SU-DHL-6 (cell line): Measurements from ENCODE around the gene MR1.

Experiments used
- H2AFZ ChIP-seq: fragments of 200-600 bp; sonication (generic); 2 replicates; pipeline ENCODE4 v1.6.1; 2014; ENCODE audit warnings: low read depth, mild to moderate bottlenecking, moderate library complexity, mixed read lengths, antibody characterized with exemption, low read length; ENCODE audit not compliant: severe bottlenecking
- H3F3A ChIP-seq: fragments of 200-600 bp; shearing (Covaris generic); 2 replicates; pipeline ENCODE4 v1.6.0; 2016; ENCODE audit warnings: antibody characterized with exemption, mild to moderate bottlenecking; ENCODE audit not compliant: insufficient read depth
- H3K27ac ChIP-seq: fragments of 200-600 bp; sonication (generic); 2 replicates; pipeline ENCODE4 v1.5.1; 2016; ENCODE audit warnings: low read depth, mild to moderate bottlenecking, low read length, moderate library complexity, mixed read lengths
- H3K27me3 ChIP-seq: fragments of 200-600 bp; sonication (generic), shearing (Covaris generic); 2 replicates; pipeline ENCODE4 v1.6.0; 2014; ENCODE audit warnings: mild to moderate bottlenecking, low read length
- H3K36me3 ChIP-seq: fragments of 200-600 bp; sonication (generic); 2 replicates; pipeline ENCODE4 v1.6.1; 2014; ENCODE audit warnings: mild to moderate bottlenecking, low read length, mixed read lengths
- H3K4me2 ChIP-seq: fragments of 300-600, 200-600 bp; shearing (Covaris generic), sonication (generic); 2 replicates; pipeline ENCODE4 v1.6.0; 2014; ENCODE audit warnings: low read length, low read depth, mild to moderate bottlenecking; ENCODE audit not compliant: poor library complexity, severe bottlenecking
- H3K4me3 ChIP-seq: fragments of 200-600 bp; sonication (generic); 2 replicates; pipeline ENCODE4 v1.5.1; 2014; ENCODE audit warnings: antibody characterized with exemption, low read length, mild to moderate bottlenecking, mixed read lengths; ENCODE audit not compliant: insufficient read depth, poor library complexity, severe bottlenecking
- H3K79me2 ChIP-seq: fragments of 200-600 bp; sonication (generic); 2 replicates; pipeline ENCODE4 v1.6.1; 2014; ENCODE audit warnings: mild to moderate bottlenecking, low read length, moderate library complexity; ENCODE audit not compliant: insufficient read depth
- H3K9ac ChIP-seq: fragments of 200-600 bp; sonication (generic); 2 replicates; pipeline ENCODE4 v1.7.0; 2014; ENCODE audit warnings: mild to moderate bottlenecking, low read length
- H3K9me2 ChIP-seq: fragments of 200-600 bp; sonication (generic); replicated peaks from 2 replicates; pipeline ENCODE4 v1.6.1; 2014; ENCODE audit warnings: low read length; ENCODE audit not compliant: insufficient read depth
- H3K9me3 ChIP-seq: fragments of 200-600 bp; sonication (generic); 2 replicates; pipeline ENCODE4 v1.6.1; 2014; ENCODE audit warnings: low read length, mixed read lengths; ENCODE audit not compliant: insufficient read depth
- H4K20me1 ChIP-seq: fragments of 200-600 bp; sonication (generic); 2 replicates; pipeline ENCODE4 v1.6.1; 2014; ENCODE audit warnings: low read depth, mild to moderate bottlenecking, antibody characterized with exemption, low read length, moderate library complexity, mixed read lengths
- EZH2phosphoT487 ChIP-seq: fragments of 200-600 bp; sonication (generic), shearing (Covaris generic); conservative IDR thresholded peaks from 2 replicates; pipeline ENCODE4 v1.6.1; 2018; ENCODE audit warnings: mild to moderate bottlenecking, antibody characterized with exemption, low read length, moderate library complexity, mixed read lengths
- TF ChIP-seq, protein P1 (sequence below): fragments of 200-600 bp; sonication (generic); IDR thresholded peaks from one replicate; pipeline ENCODE4 v1.5.1; 2017; ENCODE audit warnings: antibody characterized with exemption, mild to moderate bottlenecking, low read length, moderate library complexity; ENCODE audit not compliant: insufficient read depth, poor library complexity, severe bottlenecking

MR1 gene

DNA sequence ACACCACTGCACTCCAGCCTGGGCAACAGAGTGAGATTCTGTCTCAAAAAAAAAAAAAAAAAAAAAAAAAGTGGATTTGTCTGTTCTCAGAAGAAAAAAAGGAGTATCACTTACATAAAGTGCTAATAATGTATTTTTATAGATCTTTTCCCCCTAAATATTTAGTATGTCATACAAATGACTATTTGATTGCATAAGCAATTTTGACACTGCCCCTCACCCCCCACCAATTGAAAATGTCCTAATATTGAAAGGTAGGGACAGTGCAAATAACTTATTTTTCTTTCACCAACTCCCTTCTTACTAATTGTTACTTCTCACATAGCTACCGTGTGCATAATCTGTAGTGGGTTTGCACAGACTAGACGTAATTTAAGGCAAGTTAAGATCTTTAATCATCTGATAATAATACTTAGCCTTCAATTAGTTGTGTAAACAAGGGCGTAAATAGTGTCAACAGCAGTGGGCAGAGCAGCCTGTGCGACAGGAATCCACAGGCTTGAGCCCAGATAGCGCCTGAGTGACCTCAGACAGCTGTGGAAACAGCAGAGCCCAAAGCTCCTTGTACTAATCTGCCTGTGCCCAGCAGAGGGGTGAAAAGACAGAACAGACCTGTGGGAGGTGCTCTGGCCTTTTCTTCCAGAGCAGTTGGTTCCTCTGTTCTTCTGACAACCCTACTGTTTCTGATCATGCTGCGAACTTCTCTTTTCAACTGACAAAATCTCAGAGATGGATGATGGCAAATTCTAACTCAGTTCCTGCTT is 50.2 kb downstream of the MR1 start:
- Histone ChIP-seq H3K27me3 (no peaks in the 10 kb centered on the region), H3K36me3 (no peaks in the 10 kb centered on the region), H3K4me3 (no peak overlapping the region), H3K9ac (no peak overlapping the region), H3K27ac (no peak overlapping the region), H3F3A (peaks cover 3% of the 10 kb centered on the region; the same call in 1 of the 2 replicates), H3K4me2 (no peak overlapping the region), H3K79me2 (no peaks in the 10 kb centered on the region), H4K20me1 (no peaks in the 10 kb centered on the region), H2AFZ (no peak overlapping the region), H3K9me3 (no peaks in the 10 kb centered on the region), H3K9me2 (no peaks in the 10 kb centered on the region)
- TF ChIP-seq, protein P1, sequence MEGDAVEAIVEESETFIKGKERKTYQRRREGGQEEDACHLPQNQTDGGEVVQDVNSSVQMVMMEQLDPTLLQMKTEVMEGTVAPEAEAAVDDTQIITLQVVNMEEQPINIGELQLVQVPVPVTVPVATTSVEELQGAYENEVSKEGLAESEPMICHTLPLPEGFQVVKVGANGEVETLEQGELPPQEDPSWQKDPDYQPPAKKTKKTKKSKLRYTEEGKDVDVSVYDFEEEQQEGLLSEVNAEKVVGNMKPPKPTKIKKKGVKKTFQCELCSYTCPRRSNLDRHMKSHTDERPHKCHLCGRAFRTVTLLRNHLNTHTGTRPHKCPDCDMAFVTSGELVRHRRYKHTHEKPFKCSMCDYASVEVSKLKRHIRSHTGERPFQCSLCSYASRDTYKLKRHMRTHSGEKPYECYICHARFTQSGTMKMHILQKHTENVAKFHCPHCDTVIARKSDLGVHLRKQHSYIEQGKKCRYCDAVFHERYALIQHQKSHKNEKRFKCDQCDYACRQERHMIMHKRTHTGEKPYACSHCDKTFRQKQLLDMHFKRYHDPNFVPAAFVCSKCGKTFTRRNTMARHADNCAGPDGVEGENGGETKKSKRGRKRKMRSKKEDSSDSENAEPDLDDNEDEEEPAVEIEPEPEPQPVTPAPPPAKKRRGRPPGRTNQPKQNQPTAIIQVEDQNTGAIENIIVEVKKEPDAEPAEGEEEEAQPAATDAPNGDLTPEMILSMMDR: peak; percentile 44
- no peak for TF ChIP-seq EZH2phosphoT487

DNA sequence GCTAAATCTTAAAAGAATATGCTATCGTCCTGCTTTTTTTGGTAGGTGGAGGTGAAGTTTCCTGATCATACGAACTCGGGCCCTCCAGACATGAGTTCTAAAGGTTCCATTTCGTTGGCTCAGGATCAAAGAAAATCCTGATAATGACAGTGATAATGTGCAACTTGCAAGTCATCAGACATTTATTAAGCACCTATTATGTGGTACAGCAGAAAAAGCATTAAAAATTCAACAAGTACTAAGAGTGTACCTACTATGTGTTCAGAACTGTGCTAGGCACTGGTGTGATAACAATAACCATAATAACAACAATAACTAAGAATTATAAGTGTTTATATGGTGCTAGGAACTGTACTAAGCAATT is 50.8 kb downstream of the MR1 start:
- Histone ChIP-seq H4K20me1 (no peaks in the 10 kb centered on the region), H3K36me3 (no peaks in the 10 kb centered on the region), H3K9me2 (no peaks in the 10 kb centered on the region), H3K9ac (no peak overlapping the region), H3K79me2 (no peaks in the 10 kb centered on the region), H3F3A (peaks cover 3% of the 10 kb centered on the region; the same call in 1 of the 2 replicates), H3K27ac (no peak overlapping the region), H3K27me3 (no peaks in the 10 kb centered on the region), H3K4me2 (no peak overlapping the region), H2AFZ (no peak overlapping the region), H3K9me3 (no peaks in the 10 kb centered on the region), H3K4me3 (no peak overlapping the region)
- TF ChIP-seq, protein P1: no peak
- no peak for TF ChIP-seq EZH2phosphoT487

DNA sequence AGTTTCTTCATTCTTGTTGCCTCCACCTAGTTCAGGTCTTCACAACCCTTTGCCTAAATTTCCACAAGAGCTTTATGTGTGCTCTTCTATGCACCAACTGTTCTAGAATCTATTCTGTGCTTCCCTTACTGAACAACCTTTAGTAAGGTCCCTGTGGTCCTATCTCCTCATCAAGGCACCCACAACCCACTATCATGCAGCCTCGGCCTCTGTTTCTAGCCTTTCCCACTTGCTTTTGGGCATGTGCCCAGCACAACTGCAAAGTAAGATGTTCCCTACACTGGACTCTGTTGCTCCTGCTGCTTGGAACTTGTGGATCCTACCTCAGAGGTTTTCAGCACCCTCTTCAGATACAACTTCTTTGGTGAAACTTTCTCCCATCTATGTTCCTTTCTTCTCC is 52.3 kb downstream of the MR1 start:
- H3K4me2 ChIP-seq: no peak overlapping the region
- H3K79me2 ChIP-seq: peaks cover 10% of the 10 kb centered on the region
- H2AFZ ChIP-seq: no peak overlapping the region
- H3F3A ChIP-seq: peaks cover 11% of the 10 kb centered on the region; the same call in 1 of the 2 replicates
- no peaks in the 10 kb centered on the region for H3K9me3 ChIP-seq
- no peak overlapping the region for H3K4me3 ChIP-seq
- H3K9me2 ChIP-seq: no peaks in the 10 kb centered on the region
- H3K36me3 ChIP-seq: no peaks in the 10 kb centered on the region
- no peaks in the 10 kb centered on the region for H3K27me3 ChIP-seq
- TF ChIP-seq, protein P1: no peak
- no peak for TF ChIP-seq EZH2phosphoT487
- H3K9ac ChIP-seq: no peak overlapping the region
- peaks cover 1% of the 10 kb centered on the region; the same call in 1 of the 2 replicates for H4K20me1 ChIP-seq
- no peak overlapping the region for H3K27ac ChIP-seq
